DND-41 (cell line): Measurements from ENCODE around the gene MRPL42.

Experiments used
- ATAC-seq: fragments of 200-7000 bp; cut with Tn5 transposase; 3 replicates; pipeline ENCODE4 v1.9.1; 2021; ENCODE audit warnings: low read depth; ENCODE audit not compliant: insufficient read depth
- DNase-seq: peaks from one replicate; pipeline ENCODE4 v3.0.0-alpha.2; 2020
- H2AFZ ChIP-seq: 2 replicates; pipeline ENCODE4 v1.6.0; 2012; ENCODE audit warnings: low read depth, low read length
- H3K27ac ChIP-seq: 2 replicates; pipeline ENCODE4 v1.5.1; 2012; ENCODE audit warnings: low read length, inconsistent platforms
- H3K27me3 ChIP-seq: fragments of 200-600 bp; sonication (generic); 2 replicates; pipeline ENCODE4 v1.6.0; 2012; ENCODE audit warnings: low read length, mild to moderate bottlenecking, inconsistent platforms; ENCODE audit not compliant: insufficient read depth, poor library complexity
- H3K36me3 ChIP-seq: 2 replicates; pipeline ENCODE4 v1.5.1; 2012; ENCODE audit warnings: low read length, inconsistent platforms; ENCODE audit not compliant: insufficient read depth
- H3K4me1 ChIP-seq: 2 replicates; pipeline ENCODE4 v1.5.1; 2012; ENCODE audit warnings: mild to moderate bottlenecking, low read length; ENCODE audit not compliant: insufficient read depth
- H3K4me2 ChIP-seq: 2 replicates; pipeline ENCODE4 v1.6.0; 2012; ENCODE audit warnings: mild to moderate bottlenecking, moderate library complexity, low read length, inconsistent platforms; ENCODE audit not compliant: insufficient read depth
- H3K4me3 ChIP-seq, 2 experiments: fragments of 200-600 bp in 1 of 2; shearing (Covaris generic) in 1 of 2; 2 replicates each; pipeline ENCODE4 v1.5.1; 2012 to 2016; ENCODE audit warnings: inconsistent platforms in 2 of 2, low read length in 2 of 2, mild to moderate bottlenecking in 2 of 2, low read depth in 1 of 2, moderate library complexity in 1 of 2
- H3K79me2 ChIP-seq: 2 replicates; pipeline ENCODE4 v1.6.0; 2012; ENCODE audit warnings: low read length, inconsistent platforms; ENCODE audit not compliant: insufficient read depth
- H3K9ac ChIP-seq: 2 replicates; pipeline ENCODE4 v1.6.0; 2012; ENCODE audit warnings: low read depth, mild to moderate bottlenecking, inconsistent platforms, low read length, moderate library complexity
- H3K9me3 ChIP-seq: 2 replicates; pipeline ENCODE4 v1.5.1; 2012; ENCODE audit warnings: low read length, moderate library complexity, mild to moderate bottlenecking, inconsistent platforms; ENCODE audit not compliant: insufficient read depth, severe bottlenecking
- H4K20me1 ChIP-seq: 2 replicates; pipeline ENCODE4 v1.6.0; 2012; ENCODE audit warnings: low read length; ENCODE audit not compliant: insufficient read depth
- CTCF ChIP-seq: IDR thresholded peaks from 2 replicates; pipeline ENCODE4 v1.5.1; 2012; ENCODE audit warnings: borderline replicate concordance, low read length, moderate library complexity, mild to moderate bottlenecking; ENCODE audit not compliant: poor library complexity, severe bottlenecking; ENCODE audit errors: extremely low read depth
- EZH2 ChIP-seq: IDR thresholded peaks from 3 replicates; pipeline ENCODE4 v1.6.1; 2012; ENCODE audit warnings: borderline replicate concordance, low read depth, mild to moderate bottlenecking, moderate library complexity, low read length, inconsistent platforms; ENCODE audit not compliant: severe bottlenecking

Gene MRPL42

GRCh38 chr12:93460902-93461301 lies 6.4 kb upstream of the MRPL42 start:
- Histone ChIP-seq H3K36me3 (no peaks in the 10 kb centered on the region), H3K9ac (no peak overlapping the region), H3K79me2 (no peaks in the 10 kb centered on the region), H3K27me3 (no peaks in the 10 kb centered on the region), H3K9me3 (no peaks in the 10 kb centered on the region), H3K4me2 (no peak overlapping the region), H2AFZ (no peak overlapping the region), H3K4me3 (no peak overlapping the region), H3K4me1 (no peaks in the 10 kb centered on the region), H3K27ac (no peak overlapping the region), H4K20me1 (no peaks in the 10 kb centered on the region)
- ATAC-seq (no peak), DNase-seq (no peak)
- TF ChIP-seq EZH2, result no peak
- no peak for TF ChIP-seq CTCF

GRCh38 chr12:93461503-93461902 lies 5.8 kb upstream of the MRPL42 start:
- H4K20me1 ChIP-seq, result no peaks in the 10 kb centered on the region
- DNase-seq (no peak), ATAC-seq (no peak)
- no peak overlapping the region for H3K27ac ChIP-seq
- H3K79me2 ChIP-seq, result no peaks in the 10 kb centered on the region
- no peak overlapping the region for H3K4me3 ChIP-seq
- TF ChIP-seq CTCF (no peak), EZH2 (no peak)
- no peak overlapping the region for H3K9ac ChIP-seq
- H3K36me3 ChIP-seq, result no peaks in the 10 kb centered on the region
- H3K9me3 ChIP-seq, result no peaks in the 10 kb centered on the region
- no peak overlapping the region for H3K4me2 ChIP-seq
- H3K27me3 ChIP-seq, result no peaks in the 10 kb centered on the region
- no peak overlapping the region for H2AFZ ChIP-seq
- no peaks in the 10 kb centered on the region for H3K4me1 ChIP-seq

- H3K27ac ChIP-seq, result no peak overlapping the region
- peaks cover 15% of the 10 kb centered on the region for H3K36me3 ChIP-seq
- DNase-seq (no peak), ATAC-seq (no peak)
- no peaks in the 10 kb centered on the region for H4K20me1 ChIP-seq
- no peak overlapping the region for H2AFZ ChIP-seq
- no peak overlapping the region for H3K4me3 ChIP-seq
- no peak for TF ChIP-seq EZH2
- no peak for TF ChIP-seq CTCF
- peaks cover 22% of the 10 kb centered on the region for H3K4me1 ChIP-seq
- no peak overlapping the region for H3K4me2 ChIP-seq
- no peak overlapping the region for H3K9ac ChIP-seq
- H3K79me2 ChIP-seq, result peaks cover 36% of the 10 kb centered on the region
- no peaks in the 10 kb centered on the region for H3K27me3 ChIP-seq
- H3K9me3 ChIP-seq, result no peaks in the 10 kb centered on the region
These were observed 1.5 kb upstream of the MRPL42 start for GRCh38 chr12:93465841-93466240.
